Suppressor macrophage treated with lipopolysaccharide for 4 hours (primary cell): ENCODE results near the gene NXPH2.
"Not testable (repeated sequence)": the region's sequence is repeated elsewhere in the genome, so short reads cannot be mapped to it uniquely, and the experiment has no call there.

ENCODE experiments used
- DNase-seq: peaks from one replicate; pipeline ENCODE4 v3.0.0-alpha.2; 2020

NXPH2 gene

DNA sequence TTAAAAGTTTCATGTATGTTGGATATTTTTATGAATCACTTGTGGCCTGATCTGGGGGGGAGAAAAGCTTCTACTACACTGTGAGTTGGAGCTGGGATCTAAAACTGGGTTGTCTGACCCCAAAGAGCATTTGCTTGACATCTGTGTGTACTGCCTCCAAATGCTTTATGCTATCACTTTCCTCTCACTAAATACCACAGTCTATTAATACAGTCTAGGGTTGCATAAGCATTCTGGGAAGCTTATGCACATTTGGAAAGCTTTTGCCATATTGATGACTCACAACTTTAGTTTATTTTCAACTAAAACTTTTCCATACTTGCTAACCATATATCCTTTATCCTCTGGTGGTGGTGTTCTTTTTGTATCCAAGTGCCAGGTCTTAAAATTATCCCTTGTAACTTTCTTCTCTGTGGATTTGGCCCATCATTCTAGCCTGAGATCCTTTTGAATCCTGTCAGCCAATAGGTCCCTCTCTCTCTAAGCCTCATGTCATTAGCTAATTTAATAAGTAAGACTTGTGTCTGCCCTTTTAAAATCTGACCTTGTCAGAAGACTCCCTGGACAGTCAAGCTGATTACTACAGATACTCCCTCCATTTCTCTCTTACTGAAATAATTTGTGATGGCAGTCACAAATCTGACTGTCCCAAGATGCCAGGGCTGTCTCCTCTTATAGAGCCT lies 72.7 kb downstream of the NXPH2 start:
- peak; percentile 12 for DNase-seq

DNA sequence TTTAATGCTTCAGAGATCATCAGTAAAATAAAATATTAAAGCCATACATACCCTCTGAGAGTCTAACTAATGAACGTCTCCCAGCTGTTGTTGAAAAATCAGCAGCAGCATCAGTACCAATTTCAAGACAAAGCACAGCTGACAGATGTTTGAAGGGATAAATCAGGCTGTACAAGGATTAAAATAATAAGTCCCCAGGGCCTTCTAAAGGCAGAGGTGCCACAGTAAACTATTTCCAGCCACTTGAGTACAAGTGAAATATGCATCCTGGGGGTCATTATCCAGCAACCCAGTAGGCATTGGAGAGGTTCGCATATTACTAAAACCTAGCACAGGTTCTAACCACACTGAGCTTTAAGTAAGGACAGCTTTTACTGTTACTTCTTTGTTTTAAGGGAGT lies 76.9 kb downstream of the NXPH2 start:
- no peak for DNase-seq

DNA sequence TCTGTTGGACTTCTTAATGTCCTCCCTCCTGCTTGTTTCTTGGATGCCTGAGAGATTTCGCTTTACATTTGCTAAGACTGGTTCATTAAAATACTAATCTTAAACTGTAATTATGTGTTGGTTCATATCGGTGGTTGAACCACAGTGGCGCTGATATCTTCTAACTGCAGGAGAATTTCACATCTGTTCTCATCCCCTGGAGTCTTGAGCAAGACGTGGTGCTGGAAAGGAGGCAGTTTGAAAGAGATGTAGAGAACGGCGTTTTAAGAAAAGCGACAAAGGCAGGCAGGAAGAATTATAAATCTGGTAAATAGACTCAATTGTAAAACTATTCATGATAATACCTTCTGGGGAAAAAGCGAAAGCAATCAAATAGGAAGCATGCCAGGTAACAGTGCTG lies 79.5 kb downstream of the NXPH2 start:
- DNase-seq, result no peak

DNA sequence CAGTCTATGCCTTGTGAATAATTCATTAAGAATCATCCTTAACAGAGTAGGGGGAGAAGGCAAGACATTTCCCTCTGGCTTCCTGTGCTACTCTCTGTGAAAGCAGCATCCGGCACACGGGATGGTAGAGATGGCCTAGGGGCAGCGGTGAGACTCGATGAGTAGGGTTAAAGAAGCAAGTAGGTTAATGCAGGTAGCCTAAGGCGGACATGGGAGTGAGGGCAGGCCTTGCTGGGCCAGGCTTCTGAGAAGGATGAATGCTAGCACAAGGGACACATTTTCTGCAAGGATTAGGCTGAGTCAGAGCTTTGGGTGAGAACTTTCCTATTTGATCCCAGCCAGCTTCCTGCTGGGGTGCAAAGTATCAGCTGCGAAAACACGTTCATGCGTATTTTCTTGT lies 80.8 kb downstream of the NXPH2 start:
- no peak for DNase-seq

GRCh38 chr2:138698428-138698827 lies 81.8 kb downstream of the NXPH2 start:
- no peak for DNase-seq

GRCh38 chr2:138691667-138692066 lies 88.5 kb downstream of the NXPH2 start:
- DNase-seq, result no peak

- DNase-seq, result peak; percentile 63
Measured at GRCh38 chr2:138689705-138690104, 90.5 kb downstream of the NXPH2 start.

- no peak for DNase-seq
Measured at GRCh38 chr2:138682163-138682562, 98.0 kb downstream of the NXPH2 start.

DNA sequence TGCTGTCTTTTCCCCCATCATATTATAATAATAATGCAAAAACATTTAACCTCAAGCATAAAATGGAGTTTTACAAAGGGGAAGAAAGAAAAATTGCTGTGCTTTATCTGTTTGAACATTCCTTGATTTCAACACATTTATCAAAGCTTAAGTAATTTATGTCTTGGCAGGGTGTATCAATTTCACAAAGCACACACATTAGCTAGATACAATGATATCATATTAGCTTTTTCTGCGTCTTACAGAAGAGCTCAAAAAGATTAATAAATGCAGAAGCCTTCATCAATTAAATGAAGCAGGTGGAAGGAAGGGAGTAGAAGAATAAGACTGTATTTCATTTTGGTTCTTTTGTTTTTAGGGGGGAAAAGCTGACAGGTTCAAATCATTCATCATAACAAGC lies 103.0 kb downstream of the NXPH2 start:
- no peak for DNase-seq

- no peak for DNase-seq
Measured at GRCh38 chr2:138676619-138677021, 103.6 kb downstream of the NXPH2 start.

GRCh38 chr2:138671566-138671965 lies 108.6 kb downstream of the NXPH2 start:
- no peak for DNase-seq

DNA sequence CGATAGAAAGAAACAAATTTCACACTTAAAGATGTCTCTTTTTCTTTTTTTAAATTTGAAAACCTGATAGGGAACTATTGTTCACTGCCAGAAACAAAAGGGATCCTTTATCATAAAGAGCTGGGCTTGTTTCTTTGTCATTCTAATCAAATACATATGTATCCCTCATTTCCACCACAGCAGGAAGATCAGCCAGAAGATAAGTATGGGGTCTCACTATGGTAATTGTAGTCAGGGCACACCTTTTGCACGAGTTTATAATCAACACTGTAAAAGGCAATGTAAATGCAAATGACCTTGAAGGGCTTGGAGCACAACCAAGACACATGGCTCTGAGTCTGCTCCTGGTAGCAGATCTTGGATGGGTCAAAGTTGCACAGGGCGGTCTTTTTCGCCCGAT lies 109.5 kb downstream of the NXPH2 start:
- no peak for DNase-seq

DNA sequence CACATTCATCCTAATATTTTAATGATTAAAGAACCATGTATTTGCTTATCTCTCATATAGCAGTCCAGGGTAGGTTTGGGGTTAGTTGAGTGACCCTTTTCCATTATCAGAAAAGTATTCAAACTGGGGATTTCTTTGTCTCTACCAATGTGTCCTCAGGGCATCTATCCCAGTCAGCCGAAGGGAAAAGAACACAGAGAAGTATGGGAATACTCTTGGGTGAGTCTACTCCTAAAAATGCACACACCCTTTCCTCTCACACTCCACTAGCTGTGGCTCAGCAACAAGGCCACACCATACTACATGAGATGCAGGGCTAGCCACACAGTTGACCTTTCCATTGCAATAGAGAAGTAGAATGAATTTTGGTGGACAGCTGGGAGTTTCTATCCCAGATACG lies 114.3 kb downstream of the NXPH2 start:
- no peak for DNase-seq

- DNase-seq, result no peak
Measured at GRCh38 chr2:138658187-138658894, 121.8 kb downstream of the NXPH2 start.

- peak; percentile 1 for DNase-seq
Measured at GRCh38 chr2:138654146-138654545, 126.0 kb downstream of the NXPH2 start.

DNA sequence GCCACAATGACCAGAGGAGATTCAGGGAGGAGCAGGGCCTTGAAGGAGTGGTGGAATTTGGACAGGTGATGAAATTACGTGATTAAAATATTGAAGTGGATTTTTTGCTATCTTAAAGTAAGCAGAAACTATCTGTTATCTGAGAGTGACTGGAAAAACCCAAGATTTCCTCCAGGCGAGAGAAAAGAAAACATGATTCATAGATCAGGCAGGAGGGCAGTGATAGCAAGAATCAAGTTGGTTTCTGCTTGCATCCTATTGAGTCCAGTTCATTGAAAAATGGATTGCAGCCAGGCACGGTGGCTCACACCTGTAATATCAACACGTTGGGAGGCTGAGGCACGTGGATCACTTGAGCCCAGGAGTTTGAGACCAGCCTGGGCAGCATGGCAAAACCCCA lies 127.8 kb downstream of the NXPH2 start:
- DNase-seq, result no peak

GRCh38 chr2:138649571-138649970 lies 130.6 kb downstream of the NXPH2 start:
- no peak for DNase-seq

DNA sequence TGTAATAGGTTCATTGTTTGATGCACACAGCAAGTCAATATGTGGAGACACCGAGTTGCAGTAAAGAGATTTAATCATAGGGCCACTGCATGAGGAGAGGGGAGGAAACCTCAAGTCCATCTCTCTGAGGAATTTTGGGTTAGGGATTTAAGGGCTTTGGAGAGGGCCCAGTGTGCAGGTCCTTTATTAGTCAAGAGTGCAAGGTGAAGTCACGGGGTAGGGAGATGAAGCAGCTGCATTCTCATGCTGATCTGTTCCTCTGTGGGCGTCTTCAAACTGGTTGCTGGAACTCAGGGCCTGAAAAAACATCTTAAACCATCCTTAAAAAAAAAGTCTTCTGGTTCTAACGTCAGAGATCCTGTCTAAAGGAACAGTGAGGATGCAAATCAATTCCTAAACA lies 131.6 kb downstream of the NXPH2 start:
- DNase-seq, result no peak

- DNase-seq, result not testable (repeated sequence)
Measured at GRCh38 chr2:138644776-138645175, 135.4 kb downstream of the NXPH2 start.

DNA sequence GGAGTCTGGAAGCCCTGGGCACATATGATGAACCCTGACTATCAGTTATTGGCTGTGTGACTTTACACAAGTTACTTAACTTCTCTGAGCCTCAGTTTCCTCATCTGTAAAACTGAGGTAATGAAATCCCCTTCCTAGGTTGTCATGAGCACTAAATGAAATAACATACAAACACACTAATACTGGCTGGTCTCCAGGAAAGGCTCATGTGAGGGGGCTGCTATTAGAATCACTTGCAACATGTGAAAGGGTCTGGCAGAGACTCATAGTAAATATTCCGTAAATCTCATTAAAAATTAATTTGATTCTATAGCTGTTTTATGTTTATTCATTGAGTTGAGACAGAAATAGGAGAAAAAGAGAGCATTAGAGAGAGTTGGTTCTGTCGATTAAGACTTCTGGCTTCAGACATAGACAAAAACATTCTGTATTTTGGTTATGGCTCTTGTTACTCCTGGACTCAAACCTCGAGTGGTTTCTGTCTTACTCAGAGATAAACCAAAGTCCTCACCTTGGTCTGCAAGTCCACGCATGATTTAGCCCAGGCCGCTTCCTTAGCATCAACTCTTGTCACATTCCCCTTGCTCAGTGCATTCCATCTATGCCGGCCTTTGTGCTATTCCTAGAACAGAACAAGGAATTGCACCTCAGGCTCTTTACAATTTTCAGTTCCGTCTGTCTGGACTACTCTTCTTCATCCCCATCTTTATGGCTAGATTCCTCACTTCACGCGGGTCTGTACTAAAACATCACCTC lies 139.1 kb downstream of the NXPH2 start:
- DNase-seq, result no peak

- DNase-seq, result no peak
Measured at GRCh38 chr2:138637686-138638085, 142.5 kb downstream of the NXPH2 start.

GRCh38 chr2:138637061-138637460 lies 143.1 kb downstream of the NXPH2 start:
- DNase-seq, result no peak

DNA sequence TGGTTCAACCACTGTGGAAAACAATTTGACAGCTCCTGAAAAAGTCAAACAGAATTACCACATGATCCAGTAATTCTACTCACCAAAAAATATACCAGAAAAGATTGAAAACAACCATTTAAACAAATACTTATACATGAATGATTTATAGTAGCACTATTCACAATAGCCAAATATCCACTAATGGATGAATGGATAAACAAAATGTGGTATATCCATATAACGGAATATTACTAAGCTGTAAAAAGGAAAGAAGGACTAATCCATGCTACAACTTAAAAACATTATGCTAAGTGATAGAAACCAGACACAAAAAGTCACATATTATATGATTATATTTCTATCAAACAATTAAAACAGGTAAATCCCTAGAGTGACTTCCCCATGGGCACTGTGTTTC lies 147.1 kb downstream of the NXPH2 start:
- DNase-seq, result no peak

GRCh38 chr2:138632066-138632620 lies 148.0 kb downstream of the NXPH2 start:
- DNase-seq, result no peak
